Natural killer cell (primary cell): ENCODE data around the gene CAMTA1. TPM values are rescaled to one million over a fixed set of nuclear protein-coding genes. Genes with fewer than 3 reads are reported as not detected.
"Not testable (repeated sequence)": the region's sequence is repeated elsewhere in the genome, so short reads cannot be mapped to it uniquely, and the experiment has no call there.

Experiments
- ATAC-seq, 3 donors: fragments of 150-1000 bp in 2 of 3; fragments of 200-7000 bp in 1 of 3; cut with Tn5 transposase; 1 replicate in 1 of 3; 2 replicates in 2 of 3; pipeline ENCODE4 v1.10.0; 2021; ENCODE audit warnings: mild to moderate bottlenecking in 2 of 3, moderate library complexity in 2 of 3
- DNase-seq, 2 donors: peaks; one replicate each; pipeline versions ENCODE4 v3.0.0 to v3.0.0-alpha.2; 2013 to 2021; ENCODE audit warnings: mixed read lengths in 1 of 2
- H3K27ac ChIP-seq: one replicate; pipeline ENCODE4 v1.5.1; 2013; ENCODE audit warnings: mild to moderate bottlenecking, low read length
- H3K27me3 ChIP-seq: one replicate; pipeline ENCODE4 v1.6.1; 2013; ENCODE audit warnings: low read length; ENCODE audit not compliant: control insufficient read depth, insufficient read depth
- H3K36me3 ChIP-seq: one replicate; pipeline ENCODE4 v1.6.1; 2013; ENCODE audit warnings: low read length; ENCODE audit not compliant: control insufficient read depth, insufficient read depth
- H3K4me1 ChIP-seq: one replicate; pipeline ENCODE4 v1.6.1; 2013; ENCODE audit warnings: low read length; ENCODE audit not compliant: control insufficient read depth, insufficient read depth
- H3K4me3 ChIP-seq: one replicate; pipeline ENCODE4 v1.5.1; 2013; ENCODE audit warnings: low read length
- H3K9me3 ChIP-seq: one replicate; pipeline ENCODE4 v1.6.1; 2013; ENCODE audit warnings: low read length; ENCODE audit not compliant: control insufficient read depth, insufficient read depth
- H3K27ac Mint-ChIP-seq, 2 donors: one replicate each; pipeline ENCODE4 v1.8.0; 2022; ENCODE audit warnings: mild to moderate bottlenecking in 2 of 2, mixed read lengths in 2 of 2, moderate library complexity in 1 of 2
- H3K27me3 Mint-ChIP-seq, 2 donors: one replicate each; pipeline ENCODE4 v1.8.0; 2022; ENCODE audit warnings: low read depth in 2 of 2, mixed read lengths in 2 of 2
- H3K36me3 Mint-ChIP-seq: one replicate; pipeline ENCODE4 v1.8.0; 2022; ENCODE audit warnings: mixed read lengths
- H3K4me1 Mint-ChIP-seq, 2 donors: one replicate each; pipeline ENCODE4 v1.8.0; 2022; ENCODE audit warnings: mixed read lengths in 2 of 2
- H3K4me3 Mint-ChIP-seq: one replicate; pipeline ENCODE4 v1.8.0; 2022; ENCODE audit warnings: mild to moderate bottlenecking, moderate library complexity, mixed read lengths
- H3K9me3 Mint-ChIP-seq, 2 donors: one replicate each; pipeline ENCODE4 v1.8.0; 2022; ENCODE audit warnings: mixed read lengths in 2 of 2
- CTCF ChIP-seq: fragments of 200-600 bp; IDR thresholded peaks from one replicate; pipeline ENCODE4 v1.8.0; 2022; ENCODE audit warnings: antibody characterized with exemption
- WGBS: methylation state at CpG from one replicate; pipeline ENCODE4 v1.1.7; 2013; ENCODE audit warnings: missing lambda C conversion rate; ENCODE audit not compliant: insufficient coverage; 5-methylcytosine and 5-hydroxymethylcytosine counted together
- intact Hi-C: fragments of 100-400 bp; cut with micrococcal nuclease; formaldehyde crosslinking; loops from one replicate; pipeline ENCODE4 v1.14.2; 2022
- total RNA-seq, 4 donors: library from RNA; stranded (reverse); fragments of 120-200 nt in 1 of 4; gene quantifications; one replicate each; pipeline versions ENCODE4 v1.2.3 to v1.2.4, GENCODE V29; 2013 to 2022

CAMTA1 gene
- total RNA-seq, 3 donors from 2014 or later (not counting 1 experiment from before 2014, with no cell fraction given), result 40.6 to 53.3 (median 44.9) TPM

DNA sequence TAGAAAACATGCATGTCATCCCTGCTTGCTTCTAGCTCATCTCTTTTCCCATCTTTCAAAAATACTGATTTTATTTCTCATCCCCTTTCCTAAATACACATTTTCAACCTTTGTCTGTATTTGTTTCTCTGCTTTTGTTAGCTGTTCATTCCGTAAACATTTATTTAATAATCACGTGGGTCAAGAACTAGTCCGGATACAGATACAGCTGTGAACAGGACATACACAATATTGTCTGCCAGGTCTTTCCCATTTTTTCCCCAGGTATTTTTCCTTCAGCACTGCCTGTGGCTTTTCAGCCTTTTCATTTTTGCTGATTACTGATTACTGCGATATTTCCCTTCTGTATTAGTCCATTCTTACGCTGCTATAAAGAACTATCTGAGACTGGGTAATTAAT lies 1004.6 kb downstream of the CAMTA1 start:
- H3K27me3 ChIP-seq, result no peaks in the 10 kb centered on the region
- H3K36me3 ChIP-seq, result peaks cover 7% of the 10 kb centered on the region
- ATAC-seq, result no peak
- H3K9me3 Mint-ChIP-seq, result peaks cover 0 to 6% of the 10 kb centered on the region in 2 donors
- H3K27ac Mint-ChIP-seq, result no peak overlapping the region
- H3K27ac ChIP-seq, result no peak overlapping the region
- H3K4me1 ChIP-seq, result peaks cover 3% of the 10 kb centered on the region
- no peaks in the 10 kb centered on the region for H3K27me3 Mint-ChIP-seq
- H3K4me1 Mint-ChIP-seq, result peaks cover 0 to 4% of the 10 kb centered on the region in 2 donors
- WGBS, result 86% methylated on average over 4 of the region's 5 CpGs
- no peak overlapping the region for H3K4me3 Mint-ChIP-seq
- DNase-seq, result no peak
- peaks cover 8% of the 10 kb centered on the region for H3K9me3 ChIP-seq
- TF ChIP-seq CTCF, result no peak
- intact Hi-C loops, result loop anchor here (10.0 kb wide), 1 partner anchor 1005 kb away; the partner anchor contains the start of gene CAMTA1
- no peak overlapping the region for H3K4me3 ChIP-seq
- peaks cover 26% of the 10 kb centered on the region for H3K36me3 Mint-ChIP-seq

DNA sequence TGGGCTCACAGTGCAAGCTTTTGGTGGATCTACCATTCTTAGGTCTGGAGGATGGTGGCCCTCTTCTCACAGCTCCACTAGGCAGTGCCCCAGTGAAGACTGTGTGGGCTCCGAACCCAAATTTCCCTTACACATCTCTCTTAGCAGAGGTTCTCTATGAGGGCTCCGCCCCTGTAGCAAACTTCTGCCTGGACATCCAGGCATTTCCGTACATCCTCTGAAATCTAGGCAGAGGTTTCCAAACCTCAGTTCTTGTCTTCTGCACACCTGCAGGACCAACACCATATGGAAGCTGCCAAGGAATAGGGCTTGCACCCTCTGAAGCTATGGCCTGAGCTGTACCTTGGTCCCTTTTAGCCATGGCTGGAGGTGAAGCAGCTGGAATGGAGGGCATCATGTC lies 1005.8 kb downstream of the CAMTA1 start:
- H3K27ac Mint-ChIP-seq, H3K4me3 Mint-ChIP-seq, H3K4me1 ChIP-seq, H3K4me3 ChIP-seq, H3K27me3 ChIP-seq, H3K4me1 Mint-ChIP-seq, DNase-seq, ATAC-seq, H3K27ac ChIP-seq, H3K9me3 ChIP-seq, intact Hi-C loops, H3K36me3 ChIP-seq, H3K9me3 Mint-ChIP-seq, H3K27me3 Mint-ChIP-seq: not testable (repeated sequence)
- peaks cover 26% of the 10 kb centered on the region for H3K36me3 Mint-ChIP-seq
- 97% methylated on average over 3 of the region's 3 CpGs for WGBS

GRCh38 chr1:7795406-7795805 lies 1010.2 kb downstream of the CAMTA1 start:
- Mint-ChIP-seq H3K36me3 (peaks cover 11% of the 10 kb centered on the region), H3K27ac (no peak overlapping the region), H3K4me3 (no peak overlapping the region), H3K27me3 (no peaks in the 10 kb centered on the region), H3K9me3 (peaks cover 0 to 4% of the 10 kb centered on the region in 2 donors), H3K4me1 (no peaks in the 10 kb centered on the region)
- Histone ChIP-seq H3K9me3 (peaks cover 8% of the 10 kb centered on the region), H3K4me1 (no peaks in the 10 kb centered on the region), H3K27ac (no peak overlapping the region), H3K4me3 (no peak overlapping the region), H3K27me3 (no peaks in the 10 kb centered on the region), H3K36me3 (peaks cover 6% of the 10 kb centered on the region)
- 98% methylated on average over 12 of the region's 12 CpGs for WGBS
- DNase-seq, result no peak
- TF ChIP-seq CTCF, result no peak
- intact Hi-C loops, result no loop called here
- no peak for ATAC-seq

- DNase-seq (no peak), ATAC-seq (no peak)
- Histone ChIP-seq H3K4me1 (no peaks in the 10 kb centered on the region), H3K27ac (no peak overlapping the region), H3K27me3 (no peaks in the 10 kb centered on the region), H3K4me3 (no peak overlapping the region), H3K36me3 (peaks cover 20% of the 10 kb centered on the region), H3K9me3 (no peaks in the 10 kb centered on the region)
- Mint-ChIP-seq H3K4me3 (no peak overlapping the region), H3K4me1 (peaks cover 0 to 5% of the 10 kb centered on the region in 2 donors), H3K9me3 (no peaks in the 10 kb centered on the region), H3K27ac (no peak overlapping the region), H3K27me3 (no peaks in the 10 kb centered on the region), H3K36me3 (no peaks in the 10 kb centered on the region)
- TF ChIP-seq CTCF, result no peak
- WGBS, result 89% methylated on average over 8 of the region's 9 CpGs
- intact Hi-C loops, result loop anchor here (5.0 kb wide), 1 partner anchor 212 kb away; no protein-coding TSS in a partner anchor
These were observed 1020.2 kb downstream of the CAMTA1 start for GRCh38 chr1:7805460-7805859.
